ENCODE measurements around the gene OR51D1.

OR51D1 gene

GRCh38 chr11:4636136-4636535, 1.1 kb upstream of the OR51D1 start:
- H3K27ac ChIP-seq = no peak overlapping the region
- no peak for TF ChIP-seq ZFX (IDR thresholded peaks at IDR 0.05)
- TF ChIP-seq, protein P1, sequence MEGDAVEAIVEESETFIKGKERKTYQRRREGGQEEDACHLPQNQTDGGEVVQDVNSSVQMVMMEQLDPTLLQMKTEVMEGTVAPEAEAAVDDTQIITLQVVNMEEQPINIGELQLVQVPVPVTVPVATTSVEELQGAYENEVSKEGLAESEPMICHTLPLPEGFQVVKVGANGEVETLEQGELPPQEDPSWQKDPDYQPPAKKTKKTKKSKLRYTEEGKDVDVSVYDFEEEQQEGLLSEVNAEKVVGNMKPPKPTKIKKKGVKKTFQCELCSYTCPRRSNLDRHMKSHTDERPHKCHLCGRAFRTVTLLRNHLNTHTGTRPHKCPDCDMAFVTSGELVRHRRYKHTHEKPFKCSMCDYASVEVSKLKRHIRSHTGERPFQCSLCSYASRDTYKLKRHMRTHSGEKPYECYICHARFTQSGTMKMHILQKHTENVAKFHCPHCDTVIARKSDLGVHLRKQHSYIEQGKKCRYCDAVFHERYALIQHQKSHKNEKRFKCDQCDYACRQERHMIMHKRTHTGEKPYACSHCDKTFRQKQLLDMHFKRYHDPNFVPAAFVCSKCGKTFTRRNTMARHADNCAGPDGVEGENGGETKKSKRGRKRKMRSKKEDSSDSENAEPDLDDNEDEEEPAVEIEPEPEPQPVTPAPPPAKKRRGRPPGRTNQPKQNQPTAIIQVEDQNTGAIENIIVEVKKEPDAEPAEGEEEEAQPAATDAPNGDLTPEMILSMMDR (conservative IDR thresholded peaks at IDR 0.05) = no peak

- TF ChIP-seq, protein P1 (conservative IDR thresholded peaks at IDR 0.05) = no peak
- TF ChIP-seq ZFX (IDR thresholded peaks at IDR 0.05) = no peak
Measured at GRCh38 chr11:4637662-4638047, 378 bp downstream of the OR51D1 start.

DNA sequence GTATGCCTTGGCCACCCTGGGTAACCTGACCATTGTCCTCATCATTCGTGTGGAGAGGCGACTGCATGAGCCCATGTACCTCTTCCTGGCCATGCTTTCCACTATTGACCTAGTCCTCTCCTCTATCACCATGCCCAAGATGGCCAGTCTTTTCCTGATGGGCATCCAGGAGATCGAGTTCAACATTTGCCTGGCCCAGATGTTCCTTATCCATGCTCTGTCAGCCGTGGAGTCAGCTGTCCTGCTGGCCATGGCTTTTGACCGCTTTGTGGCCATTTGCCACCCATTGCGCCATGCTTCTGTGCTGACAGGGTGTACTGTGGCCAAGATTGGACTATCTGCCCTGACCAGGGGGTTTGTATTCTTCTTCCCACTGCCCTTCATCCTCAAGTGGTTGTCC, 2.7 kb downstream of the OR51D1 start:
- TF ChIP-seq, protein P1 (conservative IDR thresholded peaks at IDR 0.05) = no peak
- TF ChIP-seq ZFX (IDR thresholded peaks at IDR 0.05) = no peak
- H3K27ac ChIP-seq = no peak overlapping the region; the same call in 1 of the 2 replicates

More at GRCh38 chr11:4637662-4638047, 378 bp downstream of the OR51D1 start:
- no peak overlapping the region; the same call in 1 of the 2 replicates for H3K27ac ChIP-seq

GRCh38 chr11:4641501-4641900, 4.2 kb downstream of the OR51D1 start:
- H3K27ac ChIP-seq = no peak overlapping the region
- TF ChIP-seq, protein P1 (conservative IDR thresholded peaks at IDR 0.05) = no peak
- TF ChIP-seq ZFX (IDR thresholded peaks at IDR 0.05) = no peak

GRCh38 chr11:4642043-4642442, 4.8 kb downstream of the OR51D1 start:
- TF ChIP-seq ZFX (IDR thresholded peaks at IDR 0.05) = no peak
- TF ChIP-seq, protein P1 (conservative IDR thresholded peaks at IDR 0.05) = no peak
- H3K27ac ChIP-seq = no peak overlapping the region

- no peak for TF ChIP-seq ZFX (IDR thresholded peaks at IDR 0.05)
- TF ChIP-seq, protein P1 (conservative IDR thresholded peaks at IDR 0.05) = no peak
Measured at GRCh38 chr11:4643076-4643475, 5.8 kb downstream of the OR51D1 start.

DNA sequence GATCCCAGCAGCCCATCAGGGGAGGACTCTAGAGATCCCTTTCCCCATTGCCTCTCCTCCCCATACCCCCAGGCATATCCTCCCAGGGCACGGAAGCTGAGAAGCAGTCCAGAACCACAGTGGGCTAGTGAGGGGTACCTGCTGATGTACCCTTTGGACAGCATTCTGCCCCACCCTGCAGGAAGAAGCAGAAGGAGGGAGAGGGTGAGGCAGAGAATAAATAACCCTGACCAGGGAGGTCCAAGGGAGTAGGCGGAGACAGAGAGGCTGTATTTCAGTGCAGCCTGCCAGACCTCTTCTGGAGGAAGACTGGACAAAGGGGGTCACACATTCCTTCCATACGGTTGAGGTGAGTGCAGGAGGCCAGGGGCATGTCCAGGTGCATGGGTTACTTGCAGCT, 6.4 kb downstream of the OR51D1 start, which contains the start of gene OR51E1:
Gene OR51E1, plus strand, starts transcription at position 301 of the 400 bp plus-strand sequence. CDS start 8,545 bp downstream, outside the sequence.
- TF ChIP-seq, protein P1 (conservative IDR thresholded peaks at IDR 0.05) = no peak
- no peak for TF ChIP-seq ZFX (IDR thresholded peaks at IDR 0.05)
- no peak within 1 kb of the TSS; the same call in 1 of the 2 replicates for H3K27ac ChIP-seq

More at GRCh38 chr11:4643076-4643475, 5.8 kb downstream of the OR51D1 start:
- H3K27ac ChIP-seq = no peak overlapping the region
